HG03521 (cell line): ENCODE data around the gene ZNF426.
A peak's percentile ranks its signal among the peaks of the same experiment; 100 is the strongest.
"Not testable (repeated sequence)": the region's sequence is repeated elsewhere in the genome, so short reads cannot be mapped to it uniquely, and the experiment has no call there.

ENCODE experiments used
- ATAC-seq: cut with Tn5 transposase; IDR thresholded peaks from one replicate; pipeline ENCODE4 v1.9.1; 2021; ENCODE audit warnings: mild to moderate bottlenecking, moderate library complexity; ENCODE audit not compliant: unreplicated experiment

Gene ZNF426

GRCh38 chr19:9538183-9539058 lies at the start of gene ZNF426:
Gene ZNF426, minus strand, starts transcription at chr19:9538645. Its CDS starts 2,413 bp downstream, at chr19:9536232.
- ATAC-seq = no peak

- ATAC-seq = no peak
These were observed 48.3 kb upstream of the ZNF426 start for GRCh38 chr19:9586764-9587163.

- ATAC-seq = peak; percentile 82
These were observed 45.8 kb upstream of the ZNF426 start, which contains the start of gene ZNF121 for GRCh38 chr19:9584073-9584833. Gene ZNF121, minus strand, starts transcription at chr19:9584504. Its CDS starts 16,407 bp downstream, at chr19:9568097.

- ATAC-seq = not testable (repeated sequence)
These were observed 43.8 kb upstream of the ZNF426 start for GRCh38 chr19:9582081-9582725.

DNA sequence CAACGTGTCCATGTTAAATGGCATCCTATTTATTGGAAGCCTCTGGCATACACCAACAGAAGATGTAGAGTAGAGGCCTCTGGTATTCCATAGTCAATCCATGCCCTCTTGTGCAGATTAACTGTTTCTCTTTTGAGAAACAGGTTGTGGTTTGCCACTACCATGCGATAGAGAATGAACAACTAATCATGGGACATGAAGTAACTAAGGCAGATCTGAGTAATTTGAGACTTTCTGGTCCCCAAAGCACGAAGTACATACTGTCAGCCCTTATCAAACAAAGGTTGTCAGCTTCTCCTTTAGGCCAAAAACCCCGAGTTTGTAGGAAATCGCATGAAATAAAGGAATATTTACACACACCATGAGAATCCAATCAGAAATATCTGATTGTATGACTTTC lies 42.3 kb upstream of the ZNF426 start:
- ATAC-seq = no peak

GRCh38 chr19:9570255-9570654 lies 31.8 kb upstream of the ZNF426 start:
- ATAC-seq = no peak

DNA sequence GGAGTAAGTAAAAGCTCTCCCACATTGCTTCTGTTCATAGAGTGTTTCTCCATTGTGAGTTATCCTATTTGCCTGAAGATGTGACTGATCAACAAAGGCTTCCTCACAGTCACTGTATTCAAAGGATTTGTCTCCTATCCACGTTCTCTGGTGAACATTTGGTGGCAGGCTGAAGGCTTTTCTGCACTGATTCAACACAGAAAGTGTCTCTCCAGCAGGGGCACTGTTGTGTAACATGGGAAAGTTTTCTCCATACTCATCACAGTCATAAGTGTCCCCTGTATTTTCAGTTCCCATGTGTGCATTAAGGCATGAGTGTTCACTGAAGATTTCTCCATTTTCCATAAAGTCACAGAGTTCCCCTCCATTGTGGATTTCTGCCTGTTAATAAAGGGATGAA lies 28.3 kb upstream of the ZNF426 start:
- no peak for ATAC-seq

GRCh38 chr19:9565900-9566705 lies 27.7 kb upstream of the ZNF426 start:
- no peak for ATAC-seq

DNA sequence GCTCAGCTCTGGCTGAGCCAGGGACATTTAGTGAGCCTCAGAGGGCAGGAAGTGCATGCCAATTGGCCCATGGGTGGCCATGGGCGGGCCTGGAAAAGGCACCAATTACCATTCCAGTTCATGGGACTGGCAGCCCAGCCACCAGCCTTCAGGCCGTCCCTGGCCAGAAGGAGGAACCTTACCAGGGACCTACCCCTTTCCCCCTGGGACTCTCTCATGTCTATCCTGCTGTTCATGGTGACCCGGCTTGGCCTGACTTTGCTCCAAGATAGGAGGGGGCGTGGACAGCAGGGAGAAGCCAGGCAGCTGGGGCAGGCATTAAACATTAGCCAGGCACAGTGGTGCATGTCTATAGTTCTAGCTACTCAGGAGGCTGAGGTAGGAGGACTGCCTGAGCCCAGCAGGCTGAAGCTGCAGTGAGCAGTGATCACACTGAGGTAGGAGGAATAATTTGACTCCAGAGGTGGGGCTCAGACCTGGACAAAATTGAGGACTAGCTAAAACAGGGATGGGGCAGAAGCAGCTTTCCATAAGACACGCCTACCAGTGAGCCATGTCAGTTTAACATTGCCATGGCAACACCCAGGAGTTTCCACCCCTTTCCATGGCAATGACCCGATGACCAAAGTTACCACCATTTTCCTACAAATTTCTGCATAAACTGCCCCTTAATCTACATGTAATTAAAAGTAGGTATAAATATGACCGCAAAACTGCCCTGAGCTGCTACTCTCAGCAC lies 14.3 kb upstream of the ZNF426 start:
- no peak for ATAC-seq

DNA sequence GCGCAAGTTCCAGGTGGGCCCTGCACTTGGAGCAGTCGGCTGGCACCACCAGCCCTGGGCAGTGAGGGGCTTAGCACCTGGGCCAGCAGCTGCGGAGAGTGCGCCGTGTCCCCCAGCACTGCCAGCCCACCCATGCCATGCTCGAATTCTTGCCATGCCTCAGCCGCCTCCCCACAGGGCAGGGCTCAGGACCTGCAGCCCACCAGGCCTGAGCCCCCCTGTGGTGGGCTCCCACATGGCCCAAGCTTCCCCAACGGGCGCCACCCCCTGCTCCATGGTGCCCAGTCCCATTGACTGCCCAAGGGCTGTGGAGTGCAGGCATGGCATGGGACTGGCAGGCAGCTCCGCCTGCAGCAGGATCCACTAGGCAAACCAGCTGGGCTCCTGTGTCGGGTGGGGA lies 9.4 kb upstream of the ZNF426 start:
- ATAC-seq = no peak

DNA sequence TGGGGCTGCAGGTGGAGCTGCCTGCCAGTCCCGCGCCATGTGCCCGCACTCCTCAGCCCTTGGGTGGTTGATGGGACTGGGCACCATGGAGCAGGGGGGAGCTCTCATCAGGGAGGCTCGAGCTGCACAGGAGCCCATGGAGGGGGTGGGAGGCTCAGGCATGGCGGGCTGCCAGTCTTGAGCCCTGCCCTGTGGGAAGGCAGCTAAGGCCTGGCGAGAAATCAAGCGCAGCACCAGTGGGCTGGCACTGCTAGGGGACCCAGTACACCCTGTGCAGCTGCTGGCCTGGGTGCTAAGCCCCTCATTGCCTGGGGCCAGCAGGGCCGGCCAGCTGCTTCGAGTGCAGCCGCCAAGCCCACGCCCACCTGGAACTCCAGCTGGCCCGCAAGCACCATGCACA lies 2.8 kb upstream of the ZNF426 start:
- ATAC-seq = not testable (repeated sequence)

DNA sequence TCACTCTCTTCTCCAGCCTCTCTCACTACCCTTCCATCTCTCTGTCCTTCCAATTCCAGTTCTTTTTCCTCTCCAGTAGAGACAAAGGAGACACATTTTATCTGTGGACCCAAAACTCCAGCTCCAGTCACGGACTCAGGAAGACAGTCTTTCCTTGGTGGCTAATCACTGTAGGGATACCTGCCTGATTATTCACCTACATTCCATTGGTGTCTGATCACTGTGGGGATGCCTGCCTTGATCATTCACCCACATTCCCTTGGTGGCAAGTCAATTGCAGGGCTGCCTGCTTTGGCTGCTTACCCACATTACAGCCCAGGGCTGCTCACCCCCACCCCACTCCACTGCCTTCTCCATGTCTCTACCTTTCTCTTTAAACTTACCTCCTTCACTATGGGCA lies 1.5 kb upstream of the ZNF426 start:
- ATAC-seq = not testable (repeated sequence)

DNA sequence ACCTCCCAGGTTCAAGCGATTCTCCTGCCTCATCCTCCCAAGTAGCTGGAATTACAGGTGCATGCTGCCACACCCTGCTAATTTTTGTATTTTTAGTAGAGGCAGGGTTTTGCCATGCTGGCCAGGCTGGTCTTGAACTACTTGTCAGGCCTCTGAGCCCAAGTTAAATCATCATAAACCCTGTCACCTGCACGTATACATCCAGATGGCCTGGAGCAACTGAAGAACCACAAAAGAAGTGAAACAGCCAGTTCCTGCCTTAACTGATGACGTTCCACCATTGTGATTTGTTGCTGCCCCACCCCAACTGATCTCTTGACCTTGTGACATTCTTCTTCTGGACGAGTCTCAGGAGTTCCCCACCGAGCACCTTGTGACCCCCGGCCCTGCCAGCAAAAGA lies 756 bp upstream of the ZNF426 start:
- ATAC-seq = not testable (repeated sequence)

DNA sequence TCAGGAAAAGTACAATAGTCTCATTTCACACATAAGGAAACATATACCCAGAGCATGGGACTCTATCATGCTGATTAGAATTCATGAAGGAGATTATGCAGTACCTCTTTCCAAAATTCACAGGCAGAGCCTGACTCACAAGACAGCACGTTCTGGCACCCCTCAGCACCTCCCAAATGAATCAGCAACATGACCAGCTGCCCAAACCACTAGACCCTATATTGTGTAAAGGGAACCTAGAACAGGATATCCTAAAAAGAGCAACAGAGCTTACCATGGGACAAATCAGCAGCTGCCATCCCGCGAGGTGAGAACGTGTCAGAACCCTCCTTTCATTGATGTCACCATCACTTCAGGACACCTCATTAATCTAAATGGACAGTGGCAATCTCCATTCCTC lies 2.5 kb downstream of the ZNF426 start:
- ATAC-seq = no peak

- ATAC-seq = no peak
These were observed 6.5 kb downstream of the ZNF426 start for GRCh38 chr19:9531933-9532332.

- ATAC-seq = no peak
These were observed 9.6 kb downstream of the ZNF426 start for GRCh38 chr19:9528757-9529336.

- no peak for ATAC-seq
These were observed 14.5 kb downstream of the ZNF426 start for GRCh38 chr19:9523885-9524474.

DNA sequence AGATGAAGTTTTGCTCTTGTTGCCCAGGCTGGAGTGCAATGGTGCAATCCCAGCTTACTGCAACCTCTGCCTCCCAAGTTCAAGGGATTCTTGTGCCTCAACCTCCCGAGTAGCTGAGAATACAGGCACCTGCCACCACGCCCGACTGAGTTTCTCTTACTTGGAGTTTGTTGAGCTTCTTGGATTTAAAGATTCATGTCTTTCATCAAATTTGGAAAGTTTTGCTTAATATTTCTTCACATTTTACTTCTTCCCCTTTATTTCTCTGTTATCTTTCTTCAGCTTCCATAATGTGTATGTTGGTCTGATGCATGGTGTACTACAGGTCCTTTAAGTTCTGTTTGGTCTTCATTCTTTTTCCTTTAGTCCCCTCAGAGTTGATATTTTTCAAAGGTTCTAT lies 31.2 kb downstream of the ZNF426 start:
- ATAC-seq = no peak

- ATAC-seq = no peak
These were observed 37.6 kb downstream of the ZNF426 start for GRCh38 chr19:9500796-9501195.
